Smooth muscle cell (in vitro differentiated cells): ENCODE results near the gene PHPT1. TPM values are rescaled to one million over a fixed set of nuclear protein-coding genes. Genes with fewer than 3 reads are reported as not detected.
"Not testable (repeated sequence)": the region's sequence is repeated elsewhere in the genome, so short reads cannot be mapped to it uniquely, and the experiment has no call there.

ENCODE experiments used
- DNase-seq: peaks from one replicate; lab custom pipeline; 2025; ENCODE audit not compliant: unreplicated experiment; lab: John Stamatoyannopoulos, UW
- H2AFZ ChIP-seq: fragments of 200-600 bp; sonication (generic); 2 replicates; pipeline ENCODE4 v1.6.0; 2016; ENCODE audit warnings: antibody characterized with exemption, low read depth, mild to moderate bottlenecking
- H3F3A ChIP-seq: fragments of 200-600 bp; sonication (generic); 2 replicates; pipeline ENCODE4 v1.6.0; 2017; ENCODE audit warnings: antibody characterized with exemption, low read depth
- H3K27ac ChIP-seq: fragments of 200-600 bp; sonication (generic); 2 replicates; pipeline ENCODE4 v1.5.1; 2016; ENCODE audit warnings: low read depth, mild to moderate bottlenecking
- H3K27me3 ChIP-seq: fragments of 200-600 bp; sonication (generic); 2 replicates; pipeline ENCODE4 v1.6.1; 2016; ENCODE audit warnings: low read depth, mild to moderate bottlenecking
- H3K36me3 ChIP-seq: fragments of 200-600 bp; sonication (generic); 2 replicates; pipeline ENCODE4 v1.5.1; 2016; ENCODE audit warnings: low read depth
- H3K4me1 ChIP-seq: fragments of 200-600 bp; sonication (generic); 2 replicates; pipeline ENCODE4 v1.5.1; 2016; ENCODE audit warnings: low read depth
- H3K4me2 ChIP-seq: fragments of 200-600 bp; sonication (generic); 2 replicates; pipeline ENCODE4 v1.6.0; 2016; ENCODE audit warnings: mild to moderate bottlenecking
- H3K4me3 ChIP-seq: fragments of 200-600 bp; sonication (generic); 2 replicates; pipeline ENCODE4 v1.5.1; 2016; ENCODE audit warnings: mild to moderate bottlenecking
- H3K79me2 ChIP-seq: fragments of 200-600 bp; sonication (generic); 2 replicates; pipeline ENCODE4 v1.6.0; 2016; ENCODE audit warnings: low read depth, mild to moderate bottlenecking
- H3K9ac ChIP-seq: fragments of 200-600 bp; sonication (generic); 2 replicates; pipeline ENCODE4 v1.6.0; 2016; ENCODE audit warnings: low read depth
- H3K9me3 ChIP-seq: fragments of 200-600 bp; sonication (generic); replicated peaks from 2 replicates; pipeline ENCODE4 v1.5.1; 2016; ENCODE audit warnings: low read depth
- H4K20me1 ChIP-seq: fragments of 200-600 bp; sonication (generic); 2 replicates; pipeline ENCODE4 v1.6.0; 2016; ENCODE audit warnings: low read depth
- CTCF ChIP-seq: fragments of 200-600 bp; sonication (generic); IDR thresholded peaks from 2 replicates; pipeline ENCODE4 v1.5.1; 2017; ENCODE audit warnings: borderline replicate concordance, mild to moderate bottlenecking, antibody characterized with exemption; ENCODE audit not compliant: insufficient read depth, poor library complexity, severe bottlenecking
- WGBS: methylation state at CpG from one replicate; pipeline ENCODE4 v1.1.7; 2016; ENCODE audit warnings: low lambda C conversion rate; 5-methylcytosine and 5-hydroxymethylcytosine counted together
- polyA plus RNA-seq: library from polyadenylated mRNA; unstranded; fragments of >200 nt; fragmentation: Nextera tagmentation; extraction: Ambion mirVana; gene quantifications from 2 replicates; pipeline ENCODE4 v1.2.1, GENCODE V29; 2016
- total RNA-seq: library from RNA; depleted of rRNA; stranded (reverse); fragments of >200 nt; gene quantifications from 2 replicates; pipeline ENCODE4 v1.2.3, GENCODE V29; 2014

The PHPT1 gene
- total and polyA plus RNA-seq, 2 experiments from 2014 or later = 173 to 381 TPM

GRCh38 chr9:136835162-136835931 is 13.9 kb upstream of the PHPT1 start:
- peaks cover 4% of the 10 kb centered on the region for H3K4me1 ChIP-seq
- no peaks in the 10 kb centered on the region for H3K27me3 ChIP-seq
- H3K36me3 ChIP-seq = no peaks in the 10 kb centered on the region
- no peak overlapping the region for H2AFZ ChIP-seq
- H3K4me3 ChIP-seq = no peak overlapping the region
- H3K27ac ChIP-seq = no peak overlapping the region
- no peak overlapping the region for H3K4me2 ChIP-seq
- no peak for TF ChIP-seq CTCF
- no peaks in the 10 kb centered on the region for H3K79me2 ChIP-seq
- H3K9me3 ChIP-seq = no peaks in the 10 kb centered on the region
- peaks cover 12% of the 10 kb centered on the region for H3F3A ChIP-seq
- H3K9ac ChIP-seq = no peak overlapping the region
- DNase-seq = no peak
- H4K20me1 ChIP-seq = peaks cover 15% of the 10 kb centered on the region
- WGBS = 97% methylated on average over 35 of the region's 36 CpGs

GRCh38 chr9:136835932-136836904 is 13.0 kb upstream of the PHPT1 start:
- Histone ChIP-seq H3K79me2 (no peaks in the 10 kb centered on the region), H3K4me3 (no peak overlapping the region), H3K4me1 (peaks cover 12% of the 10 kb centered on the region), H4K20me1 (peaks cover 18% of the 10 kb centered on the region), H3K27me3 (no peaks in the 10 kb centered on the region), H3F3A (peaks cover 12% of the 10 kb centered on the region), H3K4me2 (no peak overlapping the region), H3K9me3 (no peaks in the 10 kb centered on the region), H3K27ac (no peak overlapping the region), H3K9ac (no peak overlapping the region), H3K36me3 (no peaks in the 10 kb centered on the region), H2AFZ (no peak overlapping the region)
- 98% methylated on average over 19 of the region's 21 CpGs for WGBS
- no peak for DNase-seq
- no peak for TF ChIP-seq CTCF

- Histone ChIP-seq H3K27ac (no peak overlapping the region), H3K4me1 (peaks cover 17% of the 10 kb centered on the region), H3K27me3 (no peaks in the 10 kb centered on the region), H3K9ac (no peak overlapping the region), H4K20me1 (peaks cover 26% of the 10 kb centered on the region), H3K4me2 (no peak overlapping the region), H3F3A (peaks cover 12% of the 10 kb centered on the region), H2AFZ (no peak overlapping the region), H3K36me3 (no peaks in the 10 kb centered on the region), H3K79me2 (no peaks in the 10 kb centered on the region), H3K9me3 (no peaks in the 10 kb centered on the region), H3K4me3 (no peak overlapping the region)
- 92% methylated on average over 21 of the region's 27 CpGs for WGBS
- TF ChIP-seq CTCF = no peak
- DNase-seq = no peak
These were observed 11.9 kb upstream of the PHPT1 start for GRCh38 chr9:136837146-136837855.

GRCh38 chr9:136837856-136838277 is 11.3 kb upstream of the PHPT1 start:
- not testable (repeated sequence) for H3K36me3 ChIP-seq, H3K27me3 ChIP-seq, H3K9me3 ChIP-seq, H2AFZ ChIP-seq, H3K79me2 ChIP-seq, H3K9ac ChIP-seq, H3K4me3 ChIP-seq, DNase-seq, H3K27ac ChIP-seq, H3K4me2 ChIP-seq
- Histone ChIP-seq H4K20me1 (peaks cover 26% of the 10 kb centered on the region), H3F3A (peaks cover 12% of the 10 kb centered on the region), H3K4me1 (peaks cover 21% of the 10 kb centered on the region)
- 94% methylated on average over 15 of the region's 15 CpGs for WGBS
